ENCODE measurements around the gene TMEM143.

GRCh38 chr19:48403606-48404005 is 39.9 kb upstream of the TMEM143 start:
- TF ChIP-seq CTCF (IDR thresholded peaks at IDR 0.05): no peak
- TF ChIP-seq POLR2A (IDR thresholded peaks at IDR 0.05): no peak
